GM12872 (cell line): ENCODE results near the gene EEIG1.

ENCODE experiments used
- TF ChIP-seq, protein P1 (sequence below): IDR thresholded peaks from 3 replicates; pipeline ENCODE4 v1.5.1; 2011; ENCODE audit warnings: low read depth, mild to moderate bottlenecking, low read length, moderate library complexity; ENCODE audit not compliant: insufficient read depth

The EEIG1 gene

DNA sequence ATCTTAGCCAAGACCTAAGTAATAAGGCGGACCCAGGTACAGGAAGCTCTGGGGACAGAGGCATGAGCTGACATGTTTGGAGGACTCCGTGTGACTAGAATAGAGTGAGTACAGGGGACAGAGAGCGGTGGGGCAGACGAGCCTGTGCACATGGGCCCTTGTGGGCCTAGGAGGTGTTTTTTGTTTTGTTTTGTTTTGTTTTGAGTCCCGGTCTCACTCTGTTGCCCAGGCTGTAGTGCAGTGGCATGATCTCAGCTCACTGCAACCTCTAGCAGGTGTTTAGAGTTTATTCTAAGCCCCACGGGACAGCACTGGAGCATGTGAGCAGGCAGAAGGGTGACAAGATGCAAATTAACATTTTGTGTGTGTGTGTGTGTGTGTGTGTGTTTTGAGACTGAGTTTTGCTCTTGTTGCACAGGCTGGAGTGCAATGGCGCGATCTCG, 3.1 kb upstream of the EEIG1 start:
- TF ChIP-seq, protein P1, sequence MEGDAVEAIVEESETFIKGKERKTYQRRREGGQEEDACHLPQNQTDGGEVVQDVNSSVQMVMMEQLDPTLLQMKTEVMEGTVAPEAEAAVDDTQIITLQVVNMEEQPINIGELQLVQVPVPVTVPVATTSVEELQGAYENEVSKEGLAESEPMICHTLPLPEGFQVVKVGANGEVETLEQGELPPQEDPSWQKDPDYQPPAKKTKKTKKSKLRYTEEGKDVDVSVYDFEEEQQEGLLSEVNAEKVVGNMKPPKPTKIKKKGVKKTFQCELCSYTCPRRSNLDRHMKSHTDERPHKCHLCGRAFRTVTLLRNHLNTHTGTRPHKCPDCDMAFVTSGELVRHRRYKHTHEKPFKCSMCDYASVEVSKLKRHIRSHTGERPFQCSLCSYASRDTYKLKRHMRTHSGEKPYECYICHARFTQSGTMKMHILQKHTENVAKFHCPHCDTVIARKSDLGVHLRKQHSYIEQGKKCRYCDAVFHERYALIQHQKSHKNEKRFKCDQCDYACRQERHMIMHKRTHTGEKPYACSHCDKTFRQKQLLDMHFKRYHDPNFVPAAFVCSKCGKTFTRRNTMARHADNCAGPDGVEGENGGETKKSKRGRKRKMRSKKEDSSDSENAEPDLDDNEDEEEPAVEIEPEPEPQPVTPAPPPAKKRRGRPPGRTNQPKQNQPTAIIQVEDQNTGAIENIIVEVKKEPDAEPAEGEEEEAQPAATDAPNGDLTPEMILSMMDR: no peak

GRCh38 chr9:127982912-127983311, 2.1 kb upstream of the EEIG1 start:
- TF ChIP-seq, protein P1: no peak

DNA sequence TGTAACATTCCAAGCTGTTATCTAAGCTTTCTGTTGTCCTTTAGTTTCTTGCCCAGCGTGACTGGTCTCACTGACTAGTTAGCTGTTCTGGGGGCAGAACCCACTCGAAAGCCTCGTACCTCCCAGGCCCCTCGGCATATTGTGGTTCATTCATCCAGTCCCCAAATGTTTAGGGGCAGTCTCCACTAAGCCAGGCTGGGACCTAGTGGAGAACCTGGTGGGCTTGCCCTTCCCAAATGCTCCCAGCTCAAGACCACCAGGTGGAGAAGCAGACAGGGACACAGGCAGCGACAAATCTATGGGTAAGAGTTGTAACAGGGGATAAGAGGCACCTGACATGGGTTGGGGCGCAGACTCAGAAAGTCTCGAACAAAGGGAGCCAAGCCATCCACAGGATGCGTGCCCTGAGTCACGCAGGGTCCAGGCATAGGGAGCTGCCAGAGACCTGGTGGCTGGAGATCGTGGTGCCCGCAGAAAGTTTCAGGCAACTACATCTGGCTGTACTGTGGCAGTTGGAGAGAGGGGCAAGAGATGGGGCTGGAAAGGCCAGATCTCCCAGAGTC, 851 bp upstream of the EEIG1 start:
- TF ChIP-seq, protein P1: no peak

DNA sequence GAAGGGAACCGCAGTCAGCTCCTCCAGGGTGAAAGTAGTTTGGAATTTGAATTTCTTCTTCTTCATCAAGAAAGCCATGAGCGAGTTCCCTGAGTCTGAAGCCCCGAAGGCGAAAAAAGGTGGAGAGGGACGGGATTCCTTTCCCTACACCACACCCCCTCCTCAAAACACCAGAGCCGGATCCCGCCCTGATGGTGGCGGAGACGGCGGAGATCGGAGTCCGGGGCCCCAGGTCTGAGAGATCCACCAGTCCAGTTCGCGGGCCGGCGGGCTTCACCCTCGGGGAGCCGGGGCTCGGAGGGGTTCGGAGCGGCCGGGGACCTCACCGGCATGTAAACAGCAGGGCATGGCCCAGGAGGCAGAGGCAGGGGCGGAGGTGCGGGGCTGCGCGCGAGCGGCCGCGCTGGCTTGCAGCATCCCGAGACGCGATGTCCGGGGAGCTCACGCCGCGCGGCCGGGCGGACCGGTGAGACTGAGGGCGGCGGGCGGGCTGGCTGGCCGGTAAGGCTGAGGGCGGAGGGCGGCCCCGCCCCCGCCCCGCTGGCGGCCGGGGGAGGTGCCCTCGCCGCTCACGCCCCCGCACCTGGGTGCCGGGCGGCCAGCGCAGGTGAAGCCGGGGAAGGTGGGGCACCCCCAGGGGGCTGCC, 606 bp downstream of the EEIG1 start:
- TF ChIP-seq, protein P1: no peak

- TF ChIP-seq, protein P1: no peak
Measured at GRCh38 chr9:127979333-127980059, 1.3 kb downstream of the EEIG1 start.

DNA sequence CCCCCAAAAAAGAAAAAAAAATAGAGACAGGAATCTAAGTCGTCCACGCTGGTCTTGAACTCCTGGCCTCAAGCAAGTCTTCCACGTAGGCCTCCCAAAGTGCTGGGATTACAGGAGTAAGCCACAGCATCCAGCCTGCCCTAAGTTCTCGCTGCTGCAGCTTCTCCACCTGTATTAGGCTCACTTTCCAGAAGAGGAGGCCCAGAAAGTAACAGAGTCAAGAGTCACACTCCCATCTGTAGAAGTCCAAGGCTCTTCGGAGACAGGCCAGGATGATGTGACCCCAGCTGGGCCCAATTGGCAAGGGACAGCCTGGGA, 1.8 kb downstream of the EEIG1 start:
- TF ChIP-seq, protein P1: no peak

- TF ChIP-seq, protein P1: 0 out of 3 replicates have a peak, but pooled peaks have one; percentile 9
Measured at GRCh38 chr9:127977884-127978647, 2.7 kb downstream of the EEIG1 start.
